ACHN (cell line): ENCODE results near the gene USH2A.

Experiments used
- DNase-seq: peaks from one replicate; pipeline ENCODE4 v3.0.0-alpha.2; 2015
- in situ Hi-C: cut with HindIII; loops from 2 replicates; pipeline ENCODE4 v1.10.0; 2017; ENCODE audit warnings: low sequenced_read_pairs, low pct_ligation_motif_present, low pct_unique_long_range_greater_than_20kb

The USH2A gene

DNA sequence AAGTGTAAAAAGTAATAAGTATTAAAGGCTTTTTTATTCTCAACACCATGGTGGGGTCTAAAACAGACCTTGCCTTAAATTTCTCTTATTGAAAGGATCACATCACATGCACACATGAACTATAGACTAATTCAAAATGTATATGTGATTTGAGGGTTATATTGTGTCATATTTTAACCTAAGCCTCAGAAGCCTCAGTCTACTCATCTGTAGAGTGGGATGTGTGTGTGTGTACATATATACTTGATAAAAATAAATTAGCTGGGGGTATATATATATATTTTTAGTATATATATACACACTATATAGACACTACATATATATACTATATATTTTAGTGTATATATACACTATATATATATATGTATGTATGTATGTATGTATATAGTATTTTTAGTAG, 797.3 kb downstream of the USH2A start:
- in situ Hi-C loops: no loop called here
- DNase-seq: no peak

DNA sequence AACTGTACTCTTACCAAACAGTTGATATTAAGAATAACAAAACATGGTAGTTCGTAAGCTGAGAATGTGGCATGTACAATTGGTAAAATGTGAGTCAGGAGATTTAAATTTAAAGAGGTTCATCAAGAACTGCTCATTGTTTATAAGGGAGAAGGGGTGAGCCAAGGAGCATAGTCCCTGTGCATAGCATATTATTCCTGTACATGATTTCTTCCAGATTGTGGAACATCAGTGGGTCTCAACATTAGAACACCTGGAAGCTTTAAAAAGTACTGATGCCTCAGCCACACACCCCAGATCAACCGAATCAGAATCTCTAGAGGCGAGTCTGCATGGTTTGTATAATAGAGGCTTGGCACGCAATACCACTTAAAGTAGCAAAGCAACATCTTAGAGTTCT, 800.1 kb downstream of the USH2A start:
- DNase-seq: no peak
- in situ Hi-C loops: no loop called here

DNA sequence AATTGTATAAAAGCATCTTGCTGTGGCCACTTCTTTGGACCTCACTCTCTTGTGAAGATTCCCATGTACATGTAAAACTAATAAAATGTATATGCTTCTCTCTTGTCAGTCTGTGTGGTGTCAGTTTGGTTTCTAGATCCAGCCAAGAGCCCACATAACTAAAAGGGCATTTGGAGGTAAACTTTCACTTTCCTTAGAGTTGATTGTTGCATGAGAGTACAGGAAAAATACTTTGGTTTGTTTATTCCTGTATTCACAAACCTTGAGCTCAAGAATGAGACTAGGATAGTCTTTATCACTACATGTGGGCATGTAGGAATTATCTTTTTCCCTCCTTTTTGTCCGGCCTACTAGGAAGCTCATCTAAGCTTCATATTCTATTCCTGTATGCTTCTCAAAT, 805.3 kb downstream of the USH2A start:
- in situ Hi-C loops: no loop called here
- no peak for DNase-seq

DNA sequence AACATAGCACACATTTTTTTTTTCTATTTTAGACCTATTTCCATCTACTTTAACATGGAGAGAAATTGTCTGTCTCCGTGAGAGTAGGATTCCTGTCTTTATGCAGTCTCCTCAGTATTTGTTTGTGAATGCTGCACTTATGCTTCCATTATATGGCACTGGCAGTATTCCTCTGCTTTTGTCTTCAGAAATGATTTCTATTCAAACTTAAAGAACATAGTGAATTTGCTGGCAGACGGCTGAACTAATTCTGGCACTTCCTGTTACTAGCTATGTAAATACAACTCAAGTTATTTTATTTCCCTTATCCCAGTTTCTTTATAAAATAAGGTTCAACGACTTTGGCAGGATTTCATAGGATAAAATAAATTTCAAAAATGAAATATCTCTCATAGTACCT, 810.9 kb downstream of the USH2A start:
- in situ Hi-C loops: no loop called here
- DNase-seq: no peak

DNA sequence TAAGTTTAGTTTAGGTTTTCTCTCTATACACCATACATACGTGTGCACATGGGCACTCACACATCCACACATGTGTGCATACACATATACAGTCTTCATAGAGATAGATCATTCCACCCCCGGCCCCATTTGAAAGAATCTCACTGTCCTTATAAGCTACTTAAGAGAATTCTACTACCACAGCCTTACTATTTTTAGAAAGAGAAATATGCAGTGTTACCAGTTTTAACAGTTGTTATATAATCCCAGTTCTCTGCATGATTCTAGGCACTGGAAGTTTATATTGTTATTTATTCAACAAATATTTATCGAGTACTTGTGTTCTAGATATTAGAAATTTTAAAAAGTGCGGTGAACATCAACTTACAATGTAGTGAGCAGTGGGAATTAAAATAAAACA, 814.6 kb downstream of the USH2A start:
- no peak for DNase-seq
- in situ Hi-C loops: no loop called here

DNA sequence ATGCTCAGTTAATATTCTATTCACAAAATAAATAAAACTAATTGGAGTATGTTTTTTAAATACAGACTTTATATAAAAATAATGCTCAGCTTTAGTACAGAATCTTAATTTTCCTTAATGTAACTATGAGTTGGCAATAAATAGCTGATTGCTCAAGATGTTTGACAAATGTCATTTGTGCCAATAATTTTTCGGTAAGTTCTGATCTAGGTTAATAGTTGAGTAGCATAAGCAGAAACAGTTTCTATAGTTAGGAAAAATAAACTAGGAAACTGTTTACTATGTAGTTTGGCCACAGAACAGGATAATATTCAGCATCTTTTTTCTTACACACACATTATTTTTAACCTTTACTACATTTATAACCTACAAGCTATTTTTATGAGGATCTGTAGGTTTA, 815.8 kb downstream of the USH2A start:
- in situ Hi-C loops: no loop called here
- DNase-seq: no peak

DNA sequence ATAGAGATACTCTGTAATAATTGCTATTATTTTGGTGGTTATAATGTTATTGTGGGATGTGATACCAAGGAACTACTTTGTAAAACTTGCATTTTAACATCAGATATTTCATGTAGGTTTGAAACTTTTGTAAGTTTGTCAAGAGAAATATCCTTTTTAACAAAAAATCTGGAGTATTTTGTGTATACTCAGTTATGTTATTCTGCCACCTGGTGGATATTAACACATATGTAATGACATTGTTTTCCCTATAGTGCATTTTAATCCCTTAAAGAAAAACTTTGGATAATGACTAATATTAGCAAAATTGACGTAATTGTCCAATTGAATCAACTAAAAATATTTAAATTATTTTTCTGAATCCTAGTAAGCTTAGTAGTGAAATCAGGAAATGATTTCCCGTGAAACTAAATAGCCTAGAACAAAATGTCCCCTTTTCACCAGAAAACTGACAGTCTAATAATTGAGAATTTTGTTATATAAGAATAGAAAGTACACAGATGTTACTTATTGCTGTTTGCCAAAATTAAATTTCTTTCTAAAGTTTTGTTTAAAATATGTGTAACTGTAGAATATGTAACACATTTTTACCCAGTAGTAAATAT, 816.6 kb downstream of the USH2A start:
- peak; percentile 42 for DNase-seq
- in situ Hi-C loops: no loop called here

DNA sequence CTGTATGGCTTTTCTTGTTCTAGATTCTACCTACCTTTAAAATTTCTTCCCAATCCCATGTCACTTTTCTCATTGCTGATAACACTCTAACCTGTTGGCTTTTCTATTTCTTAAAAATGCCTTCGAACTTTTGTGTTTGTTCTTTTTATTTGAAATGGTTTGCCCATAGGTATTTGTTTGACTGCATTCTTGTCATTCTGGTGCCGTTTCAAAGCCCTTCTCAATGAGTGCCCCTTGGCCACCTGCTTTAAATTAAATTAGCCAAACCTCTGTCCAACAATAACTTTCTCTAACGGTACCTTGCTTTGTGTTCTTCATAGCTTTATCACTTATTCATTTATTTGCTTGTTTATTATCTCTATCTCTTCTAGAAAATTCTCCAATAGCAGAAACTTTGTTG, 817.2 kb downstream of the USH2A start:
- no peak for DNase-seq
- in situ Hi-C loops: no loop called here

DNA sequence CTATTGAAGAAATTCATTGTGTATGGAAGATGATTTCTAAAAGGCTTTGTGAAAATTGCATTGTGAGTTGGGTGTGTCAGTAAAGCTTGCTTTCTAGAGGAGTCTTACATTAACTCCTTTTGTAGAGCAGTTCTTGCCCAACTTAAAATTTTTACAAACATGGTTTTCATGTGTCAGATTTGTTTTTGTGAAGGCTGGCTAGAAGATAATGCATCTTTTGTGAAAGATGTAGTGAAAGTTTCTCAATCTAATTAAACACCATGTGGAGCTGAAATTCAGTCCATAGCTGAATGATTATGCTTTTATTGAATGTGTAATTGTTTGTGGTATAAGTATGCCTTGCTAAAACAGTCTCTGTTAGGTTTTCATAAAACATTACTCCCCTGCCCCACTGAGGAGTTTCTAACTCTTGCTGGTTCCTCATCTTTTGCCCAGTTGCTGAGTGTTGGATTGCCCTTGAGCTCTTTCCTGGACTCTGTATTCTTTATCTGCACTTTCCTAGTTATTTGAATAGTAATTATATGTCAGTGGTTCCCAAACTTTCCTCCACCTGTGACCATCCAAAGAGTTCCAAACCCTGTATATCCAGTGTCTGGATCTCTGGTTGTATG, 818.1 kb downstream of the USH2A start:
- no peak for DNase-seq
- in situ Hi-C loops: no loop called here

DNA sequence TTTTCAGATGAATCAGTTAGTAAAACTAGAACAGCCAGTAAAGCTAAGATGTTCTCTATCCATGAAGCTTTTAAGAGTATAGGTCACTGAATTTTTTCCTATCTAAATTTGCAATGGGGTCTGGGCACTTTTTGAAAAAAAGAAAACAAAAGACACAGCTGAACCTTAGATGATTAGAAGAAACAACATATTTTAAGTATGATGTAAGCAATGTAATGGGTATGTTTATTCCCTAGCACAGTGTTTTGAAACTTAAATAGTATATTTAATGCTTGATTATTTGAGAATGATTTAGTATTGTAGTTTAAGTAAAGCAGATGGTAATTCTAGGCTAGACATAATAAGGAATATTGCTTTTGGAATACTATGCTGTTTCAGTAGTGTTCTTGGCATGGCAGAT, 819.9 kb downstream of the USH2A start:
- in situ Hi-C loops: no loop called here
- no peak for DNase-seq

DNA sequence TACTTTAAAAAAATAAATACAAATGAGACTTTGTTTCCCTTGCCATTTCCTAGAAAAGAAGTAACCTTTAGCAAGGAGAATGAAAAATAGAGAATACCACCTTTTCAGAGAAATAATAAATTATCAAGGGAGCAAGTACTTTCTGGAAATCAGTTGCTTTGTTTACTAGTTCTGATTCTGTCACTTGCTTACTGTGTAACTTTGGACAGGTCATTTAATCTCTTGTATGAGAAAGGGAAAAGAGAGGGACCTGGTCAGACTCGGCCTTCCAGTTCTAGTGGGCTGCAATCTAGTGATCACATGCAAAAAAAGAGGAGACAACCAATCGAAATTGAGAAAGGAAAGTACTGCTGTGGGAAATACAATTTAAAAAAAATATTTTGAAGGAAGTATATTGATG, 822.0 kb downstream of the USH2A start:
- DNase-seq: no peak
- in situ Hi-C loops: no loop called here

DNA sequence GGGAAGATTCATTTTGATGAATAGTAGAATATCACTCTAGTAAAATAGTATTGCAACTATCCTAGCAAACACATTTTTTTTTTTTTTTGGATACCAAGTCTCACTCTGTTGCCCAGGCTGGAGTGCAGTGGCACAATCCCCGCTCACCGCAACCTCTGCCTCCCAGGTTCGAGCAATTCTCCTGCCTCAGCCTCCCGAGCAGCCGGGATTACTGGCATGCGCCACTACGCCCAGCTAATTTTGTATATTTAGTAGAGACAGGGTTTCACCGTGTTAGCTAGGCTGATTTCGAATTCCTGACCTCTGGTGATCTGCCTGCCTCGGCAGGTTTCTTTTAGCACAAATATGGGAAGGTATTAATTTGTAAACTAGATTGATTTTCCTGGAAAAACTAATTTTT, 822.4 kb downstream of the USH2A start:
- in situ Hi-C loops: no loop called here
- no peak for DNase-seq

DNA sequence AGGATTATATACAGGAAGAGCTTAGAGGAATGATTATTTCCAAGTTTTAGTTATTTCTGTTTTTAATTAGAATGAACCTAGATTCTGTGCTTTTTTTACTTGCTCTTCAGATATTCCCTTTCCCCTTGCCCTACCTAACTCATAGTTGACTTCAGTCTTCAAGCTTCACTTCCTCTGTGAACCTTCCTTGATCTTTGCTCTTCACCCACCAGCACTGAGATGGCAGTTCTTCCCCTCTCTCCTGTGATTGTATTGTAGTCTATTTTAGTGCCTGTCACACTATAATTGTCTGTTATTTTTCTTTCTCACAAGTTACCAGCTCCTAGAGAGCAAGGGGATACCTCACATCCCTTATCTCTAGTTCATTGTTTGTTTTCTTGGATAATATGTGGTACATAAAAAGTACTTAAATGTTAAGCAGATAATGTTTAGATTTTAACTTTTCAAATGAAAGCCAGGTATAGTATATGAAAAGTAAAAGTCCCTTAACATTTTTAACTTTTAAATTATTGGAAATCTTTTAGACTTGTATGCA, 822.9 kb downstream of the USH2A start:
- in situ Hi-C loops: no loop called here
- no peak for DNase-seq

DNA sequence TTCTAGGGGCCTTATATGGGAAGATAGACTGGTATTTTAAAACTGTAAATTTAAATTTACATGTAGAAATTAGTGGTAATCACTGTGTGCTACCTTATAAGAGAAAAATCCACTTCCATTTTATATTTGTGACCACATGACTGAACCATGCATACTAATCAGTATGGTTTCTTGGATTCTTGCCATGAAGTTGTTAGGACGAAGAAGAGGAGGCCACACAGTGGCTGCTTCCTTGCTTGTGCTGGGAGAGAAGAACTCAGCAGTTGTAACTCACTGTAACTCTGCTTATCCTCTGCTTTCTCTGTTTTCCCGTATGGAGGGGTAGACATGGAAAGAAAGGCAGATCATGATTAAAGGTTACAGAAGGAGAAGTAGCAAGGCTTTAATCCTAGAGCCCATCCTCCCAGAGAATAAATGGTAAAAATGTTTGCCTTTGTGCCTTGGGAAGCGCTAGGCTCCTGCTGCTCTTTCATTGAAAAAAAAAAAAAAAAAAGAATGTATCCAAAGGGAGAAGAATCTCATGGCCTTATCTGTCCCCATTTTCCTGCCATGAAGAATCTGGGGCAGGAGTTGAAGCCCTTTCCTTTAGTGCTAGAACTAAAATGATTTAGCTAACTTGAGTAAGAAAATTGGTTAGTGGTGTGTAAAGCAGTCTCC, 823.7 kb downstream of the USH2A start:
- in situ Hi-C loops: no loop called here
- DNase-seq: no peak

DNA sequence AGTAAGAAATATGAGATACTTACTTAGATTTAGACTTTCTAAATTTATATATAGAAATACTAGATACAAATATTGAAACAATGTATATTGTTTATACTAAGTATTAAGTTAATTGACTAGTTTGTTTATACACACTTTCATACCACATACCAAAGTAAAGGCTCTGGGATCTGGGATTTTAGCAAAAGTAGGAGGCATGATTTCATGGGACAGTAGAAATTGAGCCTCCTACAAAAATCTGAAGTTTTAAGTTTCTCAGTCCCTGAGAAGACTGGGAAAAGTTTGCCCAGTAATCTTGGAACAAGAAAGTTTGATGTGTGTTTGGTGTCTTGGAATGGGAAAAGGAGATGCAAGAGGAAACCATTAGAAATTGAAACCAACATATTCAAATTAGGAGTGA, 825.3 kb downstream of the USH2A start:
- no peak for DNase-seq
- in situ Hi-C loops: no loop called here

DNA sequence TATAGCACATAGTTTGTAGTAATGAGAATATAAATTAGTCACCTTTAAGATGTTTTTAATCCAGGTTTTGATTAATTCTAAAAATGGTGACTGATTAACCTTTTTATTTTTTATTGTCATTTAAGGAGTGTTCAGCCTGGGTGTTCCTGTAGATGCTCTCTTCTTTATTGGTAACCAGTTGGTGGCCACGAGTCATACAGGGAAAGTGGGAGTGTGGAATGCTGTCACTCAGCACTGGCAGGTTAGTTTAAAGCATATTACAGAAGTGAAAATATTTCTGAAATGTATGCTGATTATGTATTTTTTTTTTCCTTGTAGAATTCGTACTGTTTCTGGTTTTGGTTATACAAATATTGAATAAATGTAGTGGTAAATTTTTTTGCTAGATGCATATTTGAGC, 828.0 kb downstream of the USH2A start:
- DNase-seq: peak; percentile 57
- in situ Hi-C loops: no loop called here

DNA sequence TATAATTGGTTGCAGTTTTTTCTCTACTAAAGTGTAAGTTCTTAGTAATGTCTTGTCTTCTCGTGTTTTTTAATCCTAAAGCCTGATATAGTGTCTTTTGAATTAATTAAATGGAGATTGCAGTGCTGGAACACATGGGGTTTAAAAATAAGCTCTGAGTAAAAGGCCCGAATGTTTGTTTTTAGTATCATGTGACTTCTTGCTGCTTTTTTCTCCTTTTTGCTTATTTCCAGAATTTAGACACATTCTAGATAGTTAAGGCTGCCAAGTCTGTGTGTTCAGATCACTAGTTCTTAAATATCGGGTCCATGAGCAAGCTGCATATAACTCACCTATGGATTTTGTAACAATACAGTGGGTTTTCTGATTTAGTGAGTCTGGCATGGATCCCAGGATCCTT, 828.6 kb downstream of the USH2A start:
- DNase-seq: no peak
- in situ Hi-C loops: no loop called here

DNA sequence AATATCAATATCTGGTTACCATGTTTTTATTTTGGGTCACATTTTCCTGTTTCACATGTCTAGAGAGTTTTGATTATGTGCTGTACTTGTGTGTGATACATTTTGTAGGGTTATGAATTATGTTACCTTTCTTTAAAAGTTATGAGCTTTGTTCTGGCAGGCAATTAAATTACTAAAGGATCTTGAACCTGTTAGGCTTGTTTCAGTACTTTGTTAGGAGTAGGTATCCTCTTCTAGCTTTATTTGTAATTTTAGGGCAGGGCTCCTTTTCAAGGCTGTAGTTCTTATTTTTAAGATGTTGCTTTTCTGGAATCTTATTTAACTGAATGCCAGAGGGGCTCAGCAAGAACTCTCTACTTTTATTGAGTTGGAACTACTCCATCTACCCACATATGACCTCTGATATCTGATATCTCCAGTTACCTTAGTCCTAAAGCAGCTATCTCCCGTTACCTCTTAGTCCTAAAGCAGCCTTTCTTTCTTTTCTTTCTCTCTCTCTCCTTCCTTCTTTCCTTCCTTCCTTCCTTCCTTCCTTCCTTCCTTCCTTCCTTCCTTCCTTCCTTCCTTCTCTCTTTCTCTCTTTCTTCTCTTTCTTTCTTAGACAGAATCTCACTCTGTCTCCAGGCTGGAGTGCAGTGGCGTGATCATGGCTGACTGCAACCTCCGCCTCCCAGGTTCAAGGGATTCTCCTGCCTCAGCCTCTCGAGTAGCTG, 832.3 kb downstream of the USH2A start:
- DNase-seq: no peak
- in situ Hi-C loops: no loop called here

DNA sequence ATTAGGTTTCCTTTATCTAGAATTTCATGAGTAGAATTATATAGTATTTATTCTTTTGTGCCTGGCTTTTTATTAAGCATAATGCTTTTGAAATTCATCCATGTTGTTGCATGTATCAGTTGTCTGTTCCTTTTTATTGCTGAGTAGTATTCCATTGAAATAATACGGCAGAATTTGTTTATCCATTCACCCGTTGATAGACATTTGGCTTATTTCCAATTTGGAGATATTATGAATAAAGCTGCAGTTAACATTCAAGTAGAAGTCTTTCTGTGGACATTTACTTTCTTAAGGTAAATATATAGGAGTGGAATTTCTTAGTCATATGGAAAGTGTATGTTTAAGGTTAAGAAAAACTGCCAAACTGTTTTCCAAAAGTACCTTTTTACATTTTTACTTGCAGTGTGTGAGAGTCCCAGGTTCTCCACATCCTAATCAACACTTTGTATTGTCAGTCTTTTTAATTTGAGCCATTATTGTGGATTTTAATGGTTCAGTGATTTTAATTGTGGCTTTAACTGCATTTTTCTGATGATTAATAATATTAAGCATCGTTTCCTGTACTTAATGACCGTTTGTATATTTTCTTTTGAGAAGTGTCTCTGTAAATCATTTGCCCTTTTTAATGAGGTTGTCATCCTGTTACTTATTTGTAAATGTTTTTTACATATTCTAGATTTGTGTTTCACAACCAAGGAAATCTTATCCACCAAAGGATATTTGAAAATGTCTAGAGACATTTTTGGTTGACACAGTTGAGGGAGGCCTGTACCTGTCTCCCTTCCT, 833.4 kb downstream of the USH2A start:
- in situ Hi-C loops: no loop called here
- DNase-seq: no peak
